Heart left ventricle (tissue), 16 donors: ENCODE measurements around the gene MYO10. TPM values are rescaled to one million over a fixed set of nuclear protein-coding genes. Genes with fewer than 3 reads are reported as not detected.

Experiments used
- ATAC-seq, 4 donors: fragments of 200-7000 bp; cut with Tn5 transposase; one replicate each; pipeline ENCODE4 v1.9.1; 2020 to 2022; ENCODE audit warnings: moderate library complexity in 4 of 4, mild to moderate bottlenecking in 3 of 4, moderate number of reproducible peaks in 1 of 4
- DNase-seq, 5 donors: peaks; one replicate each; pipeline ENCODE4 v3.0.0-alpha.2; 2020
- H3K27ac ChIP-seq, 12 donors: fragments of 200-600 bp; sonication (generic) in 4 of 12; one replicate each; pipeline versions ENCODE4 v1.5.0 to v1.8.0; 2016 to 2022; ENCODE audit warnings: mild to moderate bottlenecking in 2 of 12
- H3K27me3 ChIP-seq, 9 donors: fragments of 200-600 bp; sonication (generic) in 2 of 9; one replicate each; pipeline versions ENCODE4 v1.5.1 to v1.8.0; 2016 to 2022; ENCODE audit warnings: mild to moderate bottlenecking in 3 of 9
- H3K36me3 ChIP-seq, 9 donors: fragments of 200-600 bp; sonication (generic) in 2 of 9; one replicate each; pipeline versions ENCODE4 v1.5.0 to v1.8.0; 2018 to 2022; ENCODE audit warnings: mild to moderate bottlenecking in 2 of 9
- H3K4me1 ChIP-seq, 12 donors: fragments of 200-600 bp; sonication (generic) in 4 of 12; one replicate each; pipeline versions ENCODE4 v1.5.0 to v1.8.0; 2016 to 2022; ENCODE audit warnings: mild to moderate bottlenecking in 3 of 12
- H3K4me3 ChIP-seq, 12 donors: fragments of 200-600 bp; sonication (generic) in 4 of 12; one replicate each; pipeline versions ENCODE4 v1.5.0 to v1.8.0; 2017 to 2022; ENCODE audit warnings: mild to moderate bottlenecking in 9 of 12, moderate library complexity in 4 of 12
- H3K9me3 ChIP-seq, 12 donors: fragments of 200-600 bp; sonication (generic) in 4 of 12; one replicate each; pipeline versions ENCODE4 v1.5.0 to v1.8.0; 2016 to 2022; ENCODE audit warnings: mild to moderate bottlenecking in 1 of 12
- CTCF ChIP-seq, 12 donors: fragments of 200-600 bp; sonication (generic) in 4 of 12; IDR thresholded peaks; one replicate each; pipeline versions ENCODE4 v1.5.0 to v1.8.0; 2018 to 2022; ENCODE audit warnings: antibody characterized with exemption in 12 of 12, mild to moderate bottlenecking in 5 of 12
- POLR2A ChIP-seq, 2 donors: fragments of 450-650 bp; IDR thresholded peaks; one replicate each; pipeline ENCODE4 v1.6.1; 2017; ENCODE audit warnings: antibody characterized with exemption in 2 of 2, mild to moderate bottlenecking in 2 of 2, moderate library complexity in 2 of 2
- WGBS, 4 donors: extraction: QIAGEN DNeasy Blood & Tissue Kit in 2 of 4; methylation state at CpG; one replicate each; pipeline versions ENCODE4 v1.1.5 to v1.1.7; 2013 to 2018; 5-methylcytosine and 5-hydroxymethylcytosine counted together
- intact Hi-C, 10 donors: fragments of 100-400 bp; cut with DNase I; formaldehyde crosslinking; loops; one replicate each; pipeline versions ENCODE4 v1.11.1 to v1.14.2; 2022
- polyA plus RNA-seq, 2 donors: library from polyadenylated mRNA; stranded (reverse); fragments of 200-250 nt; gene quantifications; one replicate each; pipeline ENCODE4 v1.2.3, GENCODE V29; 2013
- total RNA-seq, 9 donors: library from RNA; depleted of rRNA in 2 of 9; stranded (reverse); fragments of >200 nt in 2 of 9; fragmentation: NEBNext Ultra II Directional in 3 of 9; extraction: Animal tissue kit (Norgen Biotek cat#: 25700) in 3 of 9; gene quantifications; one replicate each; pipeline versions ENCODE4 v1.1.0 to v1.2.4, GENCODE V29; 2016 to 2023
- donor health status: ischemic (EF 13 %, LVEDD 7.1; RV severe dilation, severe dysfunction).
- donor health status: healthy with polysubstance abuse.
- donor health status: DM: no; HTN: yes; CAD: no.
- donor health status: DM: no; HTN: no; CAD: no.
- donor health status: ischemic (EF 25% LVEDD 6.9; RV normal size, moderate dysfunction).
- donor health status: ischemic (EF 25% LVEDD 5.7; RV mildly dilated, moderate dysfunction).
- donor health status: healthy.
- donor health status: DM: yes; HTN: yes; CAD: no.
- donor health status: ischemic (EF 35%, LVEDD 5.7; RV mildly dilated, moderate dysfunction).
- donor health status: nonischemic (EF 11% LVEDD 7.7; RV severe dilation, severe dysfunction).
- donor health status: DM: yes; HTN: yes; CAD: no.
- donor health status: PGD.
- donor health status: ischemic (EF 29% LVEDD 5.4; RV normal size, mild dysfunction).
- donor health status: nonischemic (EF 23%, LVEDD 6.1; RV moderate dilation, normal function).

The MYO10 gene
- total and polyA plus RNA-seq, 11 donors = 2.0 to 17.3 (median 3.8) TPM

- Histone ChIP-seq H3K4me1 (peaks cover 0 to 23% (median 10%) of the 10 kb centered on the region in 12 donors), H3K27me3 (peaks cover 0 to 56% (median 24%) of the 10 kb centered on the region in 9 donors), H3K4me3 (no peak overlapping the region), H3K36me3 (no peaks in the 10 kb centered on the region), H3K9me3 (no peaks in the 10 kb centered on the region), H3K27ac (no peak overlapping the region)
- intact Hi-C loops = loop anchor here in 7 of 10 donors (1.0 to 10.0 kb wide), 10 partner anchors 113 to 263 kb away; no protein-coding TSS in a partner anchor
- ATAC-seq (no peak), DNase-seq (no peak)
- TF ChIP-seq CTCF (IDR thresholded peaks at IDR 0.05) (no peak), POLR2A (IDR thresholded peaks at IDR 0.05) (no peak)
- WGBS, 4 donors = 46 to 60% (median 50%) methylated on average over 5 of the region's 5 CpGs
Observed at GRCh38 chr5:16931334-16932110, 4.6 kb downstream of the MYO10 start.

- ATAC-seq (no peak), DNase-seq (no peak)
- no peak overlapping the region for H3K4me3 ChIP-seq
- intact Hi-C loops = loop anchor here in 7 of 10 donors (5.0 to 10.0 kb wide), 8 partner anchors 114 to 264 kb away; no protein-coding TSS in a partner anchor
- TF ChIP-seq CTCF (IDR thresholded peaks at IDR 0.05) (no peak), POLR2A (IDR thresholded peaks at IDR 0.05) (no peak)
- H3K27me3 ChIP-seq = peaks cover 0 to 51% (median 24%) of the 10 kb centered on the region in 9 donors
- no peaks in the 10 kb centered on the region for H3K36me3 ChIP-seq
- 64 to 73% (median 69%) methylated on average over 8 of the region's 8 CpGs for WGBS, 4 donors
- no peaks in the 10 kb centered on the region for H3K9me3 ChIP-seq
- no peak overlapping the region for H3K27ac ChIP-seq
- peaks cover 0 to 17% (median 7%) of the 10 kb centered on the region in 12 donors for H3K4me1 ChIP-seq
Observed at GRCh38 chr5:16930496-16930895, 5.6 kb downstream of the MYO10 start.

DNA sequence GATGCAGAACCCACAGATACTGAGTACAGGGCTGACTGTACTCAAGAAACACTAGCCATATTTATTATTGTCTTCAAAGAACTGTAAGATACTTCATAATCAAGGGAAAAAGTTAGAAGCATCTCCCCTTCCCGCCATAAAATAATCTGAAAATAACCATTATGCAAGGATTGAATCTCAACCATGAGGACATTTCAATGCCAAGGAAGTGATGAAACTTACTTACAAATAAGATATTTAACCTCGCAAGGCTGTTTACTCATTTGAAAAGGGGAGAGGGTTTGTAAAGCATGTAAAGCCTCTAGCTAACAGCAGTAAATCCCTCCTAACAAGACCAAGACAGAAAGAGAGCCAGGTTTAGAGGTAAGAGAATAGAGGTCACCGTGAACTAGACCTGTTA is 6.3 kb downstream of the MYO10 start:
- Histone ChIP-seq H3K36me3 (no peaks in the 10 kb centered on the region), H3K4me3 (no peak overlapping the region), H3K27me3 (peaks cover 0 to 44% (median 21%) of the 10 kb centered on the region in 9 donors), H3K4me1 (peaks cover 0 to 10% (median 2%) of the 10 kb centered on the region in 12 donors), H3K27ac (no peak overlapping the region), H3K9me3 (no peaks in the 10 kb centered on the region)
- DNase-seq (no peak), ATAC-seq (no peak)
- intact Hi-C loops = loop anchor here in 7 of 10 donors (5.0 to 10.0 kb wide), 8 partner anchors 115 to 265 kb away; no protein-coding TSS in a partner anchor
- WGBS, 4 donors = 84 to 90% (median 85%) methylated on average over 3 of the region's 3 CpGs
- TF ChIP-seq POLR2A (IDR thresholded peaks at IDR 0.05) (no peak), CTCF (IDR thresholded peaks at IDR 0.05) (no peak)

DNA sequence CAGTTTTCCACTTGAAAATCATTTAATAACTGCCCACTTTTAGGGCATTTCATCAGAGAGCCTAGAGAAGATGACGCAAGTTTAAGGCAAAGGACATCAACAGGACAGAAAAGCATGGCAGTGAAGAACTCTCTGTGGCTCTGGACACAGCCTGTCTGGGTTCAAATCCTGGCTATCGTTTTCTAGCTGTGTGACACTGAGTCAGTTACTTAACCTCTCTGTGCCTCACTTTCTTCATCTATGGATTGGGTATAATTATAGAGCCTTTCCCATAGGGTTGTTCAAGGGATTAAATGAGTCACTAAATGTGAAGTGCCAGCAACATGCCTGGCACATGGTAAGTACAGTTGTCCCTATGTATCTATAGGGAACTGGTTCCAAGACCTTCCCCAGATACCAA is 6.7 kb downstream of the MYO10 start:
- H3K27me3 ChIP-seq = peaks cover 0 to 39% (median 17%) of the 10 kb centered on the region in 9 donors
- 92 to 97% (median 96%) methylated on average over 2 of the region's 2 CpGs for WGBS, 4 donors
- intact Hi-C loops = no loop called here
- H3K27ac ChIP-seq = no peak overlapping the region
- no peaks in the 10 kb centered on the region for H3K9me3 ChIP-seq
- H3K4me1 ChIP-seq = peaks cover 0 to 9% (median under 1%) of the 10 kb centered on the region in 12 donors
- ATAC-seq = no peak
- no peak overlapping the region for H3K4me3 ChIP-seq
- H3K36me3 ChIP-seq = no peaks in the 10 kb centered on the region
- TF ChIP-seq POLR2A (IDR thresholded peaks at IDR 0.05) (no peak), CTCF (IDR thresholded peaks at IDR 0.05) (no peak)
- no peak for DNase-seq
